Ramos (cell line): Measurements from ENCODE around the gene NMRK2.
"Not testable (repeated sequence)": the region's sequence is repeated elsewhere in the genome, so short reads cannot be mapped to it uniquely, and the experiment has no call there.

Experiments used
- in situ Hi-C: fragments of 300-500 bp; cut with MboI; formaldehyde crosslinking; loops from one replicate; pipeline ENCODE4 v1.14.3; 2022; ENCODE audit warnings: low sequenced_read_pairs; ENCODE audit not compliant: unreplicated experiment

The NMRK2 gene

GRCh38 chr19:3932931-3933810 lies at the start of gene NMRK2:
Gene NMRK2 (plus strand): TSS chr19:3933069. CDS start chr19:3933672, 603 bp downstream.
- in situ Hi-C loops, result no loop called here

- in situ Hi-C loops, result no loop called here
Measured at GRCh38 chr19:3890591-3890990, 42.3 kb upstream of the NMRK2 start.

GRCh38 chr19:3893509-3894179 lies 39.2 kb upstream of the NMRK2 start:
- in situ Hi-C loops, result no loop called here

- in situ Hi-C loops, result not testable (repeated sequence)
Measured at GRCh38 chr19:3894959-3895358, 37.9 kb upstream of the NMRK2 start.

- in situ Hi-C loops, result no loop called here
Measured at GRCh38 chr19:3895788-3896187, 37.1 kb upstream of the NMRK2 start.

GRCh38 chr19:3897936-3898335 lies 34.9 kb upstream of the NMRK2 start:
- in situ Hi-C loops, result no loop called here

GRCh38 chr19:3898426-3898825 lies 34.4 kb upstream of the NMRK2 start:
- in situ Hi-C loops, result no loop called here

- in situ Hi-C loops, result no loop called here
Measured at GRCh38 chr19:3899531-3900294, 33.2 kb upstream of the NMRK2 start.

- in situ Hi-C loops, result no loop called here
Measured at GRCh38 chr19:3902317-3902973, 30.4 kb upstream of the NMRK2 start.

GRCh38 chr19:3904233-3904632 lies 28.6 kb upstream of the NMRK2 start:
- in situ Hi-C loops, result no loop called here

- in situ Hi-C loops, result no loop called here
Measured at GRCh38 chr19:3907626-3908265, 25.1 kb upstream of the NMRK2 start.

- in situ Hi-C loops, result no loop called here
Measured at GRCh38 chr19:3908266-3909054, 24.4 kb upstream of the NMRK2 start.

GRCh38 chr19:3910105-3910504 lies 22.8 kb upstream of the NMRK2 start:
- in situ Hi-C loops, result no loop called here

- in situ Hi-C loops, result no loop called here
Measured at GRCh38 chr19:3914199-3914598, 18.7 kb upstream of the NMRK2 start.

- in situ Hi-C loops, result no loop called here
Measured at GRCh38 chr19:3916033-3916432, 16.8 kb upstream of the NMRK2 start.

GRCh38 chr19:3919793-3920192 lies 13.1 kb upstream of the NMRK2 start:
- in situ Hi-C loops, result no loop called here

- in situ Hi-C loops, result no loop called here
Measured at GRCh38 chr19:3923096-3923758, 9.6 kb upstream of the NMRK2 start.

GRCh38 chr19:3923912-3924311 lies 9.0 kb upstream of the NMRK2 start:
- in situ Hi-C loops, result no loop called here

GRCh38 chr19:3931041-3931440 lies 1.8 kb upstream of the NMRK2 start:
- in situ Hi-C loops, result no loop called here
